Fibroblast of skin of left biceps (primary cell): ENCODE results near the gene SMAP2.

ENCODE experiments used
- DNase-seq, 2 experiments: peaks; one replicate each; pipeline ENCODE4 v3.0.0-alpha.2; 2013; ENCODE audit warnings: low read depth in 2 of 2

SMAP2 gene

DNA sequence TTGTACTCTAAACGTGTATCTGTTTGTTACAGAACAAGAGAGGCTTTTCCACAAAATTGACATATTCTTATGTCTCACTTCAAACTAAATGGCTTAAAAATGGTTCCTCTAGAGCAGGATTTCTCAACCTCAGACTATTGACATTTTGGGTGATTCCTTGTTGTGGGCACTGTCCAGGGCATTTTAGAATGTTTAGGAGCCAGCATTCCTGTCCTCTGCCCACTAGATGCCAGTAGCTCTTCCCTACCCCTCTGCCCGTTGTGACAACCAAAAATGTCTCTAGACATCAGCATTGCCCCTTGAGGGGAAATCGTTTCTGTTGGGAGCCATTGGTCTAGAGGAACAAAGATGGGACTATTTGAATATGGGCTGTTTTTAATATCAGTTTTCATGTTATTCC, 17.3 kb downstream of the SMAP2 start:
- DNase-seq = no peak

DNA sequence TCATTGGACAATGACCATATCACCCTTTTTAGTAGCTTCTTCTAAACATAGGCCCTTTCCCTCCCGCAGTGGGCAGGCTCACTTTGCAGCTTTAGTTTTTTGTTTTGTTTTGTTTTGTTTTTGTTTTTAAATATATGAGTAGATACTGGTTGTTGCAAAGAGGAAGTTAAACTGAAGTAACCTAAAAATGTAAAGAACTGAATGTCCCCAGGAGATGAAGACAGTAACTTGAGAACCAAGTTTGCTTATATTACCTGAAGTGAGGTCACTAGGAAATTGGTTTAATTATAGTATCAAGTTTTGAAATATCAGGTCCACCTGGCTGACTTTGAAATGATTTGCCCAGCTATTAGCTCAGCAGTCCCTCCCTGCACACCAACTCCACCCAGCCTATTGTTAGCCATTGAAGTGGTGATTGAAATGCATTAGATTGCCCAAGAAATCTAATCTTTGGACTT, 18.2 kb downstream of the SMAP2 start:
- no peak for DNase-seq

DNA sequence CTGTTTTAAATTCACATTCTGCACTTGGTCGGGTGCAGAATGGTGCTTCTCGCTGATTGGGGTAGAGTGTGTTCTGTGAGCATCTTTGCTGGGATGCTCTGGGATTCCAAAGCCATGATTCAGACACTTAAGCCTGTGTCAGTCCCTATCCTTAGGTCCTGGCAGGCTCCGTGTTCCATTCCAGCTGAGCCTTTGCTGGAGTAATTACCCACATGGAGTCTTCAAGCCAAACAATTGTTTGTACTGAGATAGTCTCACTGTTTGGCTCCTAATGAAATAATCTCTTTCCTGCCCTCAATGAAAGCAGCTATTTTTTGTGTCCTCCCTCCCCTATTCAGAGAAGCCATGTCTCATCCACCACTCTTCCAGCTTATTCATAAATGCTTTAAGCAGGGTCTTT, 18.7 kb downstream of the SMAP2 start:
- peak in 1 of 2 experiments; percentile 72 for DNase-seq

DNA sequence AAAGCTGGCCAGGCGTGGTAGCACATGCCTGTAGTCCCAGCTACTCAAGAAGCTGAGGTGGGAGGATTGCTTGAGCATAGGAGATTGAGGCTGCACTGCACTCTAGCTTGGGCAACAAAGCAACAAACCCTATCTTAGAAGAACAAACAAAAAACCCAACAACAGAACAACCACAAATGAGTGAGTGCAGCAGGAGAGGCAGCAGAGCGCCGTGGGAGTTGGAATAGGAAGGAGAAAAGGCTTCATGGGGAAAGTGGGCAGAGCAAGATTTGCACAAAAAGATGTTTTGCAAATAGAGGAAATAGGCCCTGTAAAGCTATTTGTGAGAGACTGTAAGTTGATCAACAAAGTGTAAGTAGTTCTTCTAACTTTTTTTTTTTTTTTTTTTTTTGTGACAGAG, 19.6 kb downstream of the SMAP2 start:
- DNase-seq = no peak

DNA sequence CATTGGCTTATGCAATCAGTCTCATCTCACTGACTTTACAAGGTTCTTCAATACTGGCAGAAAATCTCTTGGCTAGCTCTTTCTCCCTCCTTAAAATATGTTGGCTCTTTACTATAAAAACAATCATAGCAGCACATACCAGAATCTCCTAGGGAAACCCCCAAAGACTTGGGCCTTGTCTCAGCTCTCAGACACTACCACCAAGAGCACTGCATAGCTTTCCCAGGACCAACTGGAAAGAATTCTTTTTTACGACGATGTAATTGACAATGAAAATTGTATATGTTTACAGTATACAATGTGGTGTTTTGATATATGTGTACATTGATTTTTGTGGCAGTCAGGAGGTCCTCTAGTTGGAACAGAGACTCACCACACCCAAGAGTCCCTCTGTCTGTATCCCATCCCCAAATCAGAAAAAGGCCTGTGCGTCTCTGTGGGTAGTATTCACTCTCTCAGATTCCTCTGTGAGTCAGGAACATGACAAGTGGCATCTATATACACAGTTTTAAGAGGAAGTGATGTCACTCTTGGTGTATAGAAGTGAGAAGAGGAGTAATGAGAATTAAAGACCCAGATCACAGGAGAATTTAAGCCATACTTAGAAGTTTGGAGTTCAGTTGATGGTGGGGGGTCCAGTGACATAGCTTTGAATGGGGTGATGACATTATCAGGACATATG, 21.1 kb downstream of the SMAP2 start:
- no peak for DNase-seq

DNA sequence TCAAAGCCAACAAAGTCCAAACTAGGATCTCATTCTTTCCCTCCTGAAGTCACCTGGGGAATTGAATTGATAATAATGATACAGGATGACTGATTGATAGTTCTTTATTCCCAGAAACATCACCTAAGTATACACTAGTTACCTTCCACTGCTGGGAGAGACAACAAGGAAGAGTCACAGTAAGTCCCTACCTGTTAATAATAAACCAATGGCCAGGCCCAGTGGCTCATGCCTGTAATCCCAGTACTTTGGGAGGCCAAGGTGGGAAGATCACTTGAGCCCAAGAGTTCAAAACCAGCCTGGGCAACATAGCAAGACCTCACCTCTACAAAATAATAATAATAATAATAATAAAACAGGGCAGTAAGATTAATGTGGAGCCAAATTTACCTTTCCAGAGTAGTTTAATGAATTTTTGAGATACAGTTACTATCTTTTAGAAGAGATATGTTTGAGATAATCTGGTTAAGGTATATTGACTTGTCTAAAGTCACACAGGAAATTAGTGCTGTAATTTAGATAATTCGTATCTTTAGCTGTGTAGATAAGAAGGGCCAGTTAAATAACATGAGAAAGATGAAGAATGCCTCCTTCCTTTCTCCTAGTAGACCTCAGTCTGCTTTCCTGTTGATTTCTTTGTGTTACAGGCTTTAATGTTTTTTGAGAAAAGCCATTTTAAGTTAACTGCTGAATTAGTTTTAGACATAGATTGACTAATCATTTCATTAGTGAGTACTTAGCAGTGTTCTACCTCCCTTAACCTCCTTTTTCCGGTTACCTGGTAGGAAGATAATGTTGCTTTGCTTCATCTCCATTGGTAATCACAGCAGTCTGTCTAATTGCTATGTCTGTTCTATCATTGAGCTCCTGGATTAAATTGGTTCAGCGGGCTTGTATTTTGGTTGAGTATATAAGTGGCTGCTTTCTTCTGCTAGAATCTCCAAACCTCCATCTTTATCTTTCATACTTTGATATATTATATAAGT, 22.0 kb downstream of the SMAP2 start:
- no peak for DNase-seq

DNA sequence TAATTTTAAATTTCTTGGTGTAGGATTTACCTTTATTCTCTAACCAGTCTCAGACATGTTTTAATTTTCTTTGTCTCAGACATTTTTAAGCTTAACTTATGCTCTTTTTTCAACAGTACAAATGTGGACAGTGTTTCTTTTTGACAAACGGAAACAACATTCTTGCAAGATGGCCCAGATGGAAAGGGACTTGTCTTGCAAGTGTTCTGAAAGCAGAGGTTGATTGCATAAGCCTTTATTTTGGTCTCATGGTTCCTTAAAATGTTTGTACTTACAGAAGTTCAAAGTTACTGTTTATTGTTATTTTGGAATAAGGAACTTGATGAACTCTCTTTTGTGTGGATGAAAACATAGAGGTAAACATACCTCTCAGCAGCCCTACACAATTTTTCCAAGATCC, 22.9 kb downstream of the SMAP2 start:
- DNase-seq = no peak

DNA sequence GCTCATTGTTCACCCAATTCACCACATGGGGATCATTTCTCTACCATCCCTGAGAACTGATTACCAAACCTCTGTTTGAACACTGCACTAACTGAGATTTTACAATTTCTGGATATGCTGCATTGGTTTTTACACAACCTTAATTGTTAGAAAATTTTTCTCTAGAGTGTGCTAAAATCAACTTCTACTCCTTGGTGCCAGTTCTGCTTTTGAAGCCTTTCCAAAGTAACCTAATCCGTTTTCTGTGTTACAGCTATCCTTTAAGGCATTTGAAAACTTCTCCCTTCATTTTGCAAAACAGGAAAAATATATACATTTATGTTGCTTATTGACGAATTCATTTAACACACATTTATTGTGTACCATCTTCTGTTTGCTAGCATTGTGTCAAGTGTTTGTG, 23.7 kb downstream of the SMAP2 start:
- DNase-seq = no peak

DNA sequence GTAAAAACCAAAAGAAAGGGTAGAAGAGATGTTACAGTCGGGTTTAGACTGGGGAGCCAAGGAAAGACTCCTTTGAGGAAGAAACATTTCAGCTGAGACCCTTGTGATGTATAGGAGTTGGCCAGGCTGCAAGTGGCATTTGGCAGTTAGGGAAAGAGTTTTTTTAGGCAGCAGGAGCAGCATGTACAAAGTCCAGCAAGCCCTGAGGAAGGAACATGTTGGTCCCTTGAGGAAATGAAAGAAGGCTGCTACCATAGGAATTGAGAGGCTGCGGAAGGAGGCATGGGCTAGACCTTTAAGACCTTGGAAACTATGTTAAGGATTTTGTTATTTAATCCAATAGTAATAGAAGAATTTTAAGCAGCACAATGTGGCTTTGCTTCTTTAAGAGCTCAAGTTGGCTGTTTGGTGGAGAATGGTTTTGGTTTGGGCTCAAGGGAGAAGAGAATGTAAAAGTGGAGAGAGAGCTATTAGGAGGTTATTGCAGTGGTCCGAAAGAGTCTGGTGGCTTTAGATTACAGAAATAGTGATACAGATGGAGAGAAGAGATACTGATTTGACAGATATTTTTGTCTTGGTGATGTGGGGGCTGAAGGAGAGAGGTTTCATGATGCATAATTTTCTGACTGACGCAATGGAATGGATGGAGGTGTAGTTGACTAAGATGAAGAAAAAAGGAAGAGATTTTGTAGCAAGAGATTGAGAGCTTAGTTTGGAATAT, 26.6 kb downstream of the SMAP2 start:
- DNase-seq = no peak

DNA sequence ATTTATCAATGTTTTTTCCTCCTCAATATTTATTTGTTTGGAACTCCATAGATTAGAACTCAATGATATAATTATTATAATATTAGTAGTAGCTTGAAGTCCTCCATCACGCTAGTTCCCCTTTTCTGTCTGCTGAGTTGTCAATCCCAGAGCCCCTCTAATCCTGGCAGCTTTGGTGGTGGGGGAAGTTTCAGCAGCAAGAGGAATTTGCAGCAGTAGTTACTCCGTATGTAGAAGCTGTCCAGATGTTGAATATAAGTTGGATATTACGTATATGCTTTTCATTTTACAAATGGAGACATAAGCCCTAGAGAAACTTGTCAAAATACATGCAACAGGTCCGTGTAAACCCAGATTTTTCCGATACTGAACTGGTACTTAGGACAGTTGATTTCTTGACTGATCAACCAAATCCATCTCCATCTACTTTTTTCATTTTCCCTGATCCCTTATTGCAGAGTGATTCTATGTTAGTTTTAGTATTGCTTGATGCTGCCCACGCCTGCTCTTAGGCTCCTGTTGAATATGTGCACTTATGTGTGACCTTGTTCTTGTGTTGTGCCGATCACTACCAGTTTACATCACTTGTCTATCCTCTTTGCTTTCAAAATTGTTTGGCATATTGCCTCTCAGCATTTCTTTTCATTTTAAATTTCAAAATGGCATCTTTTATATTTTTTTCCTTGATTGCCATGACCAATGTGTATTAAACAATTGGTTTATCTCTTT, 28.1 kb downstream of the SMAP2 start:
- DNase-seq = no peak

DNA sequence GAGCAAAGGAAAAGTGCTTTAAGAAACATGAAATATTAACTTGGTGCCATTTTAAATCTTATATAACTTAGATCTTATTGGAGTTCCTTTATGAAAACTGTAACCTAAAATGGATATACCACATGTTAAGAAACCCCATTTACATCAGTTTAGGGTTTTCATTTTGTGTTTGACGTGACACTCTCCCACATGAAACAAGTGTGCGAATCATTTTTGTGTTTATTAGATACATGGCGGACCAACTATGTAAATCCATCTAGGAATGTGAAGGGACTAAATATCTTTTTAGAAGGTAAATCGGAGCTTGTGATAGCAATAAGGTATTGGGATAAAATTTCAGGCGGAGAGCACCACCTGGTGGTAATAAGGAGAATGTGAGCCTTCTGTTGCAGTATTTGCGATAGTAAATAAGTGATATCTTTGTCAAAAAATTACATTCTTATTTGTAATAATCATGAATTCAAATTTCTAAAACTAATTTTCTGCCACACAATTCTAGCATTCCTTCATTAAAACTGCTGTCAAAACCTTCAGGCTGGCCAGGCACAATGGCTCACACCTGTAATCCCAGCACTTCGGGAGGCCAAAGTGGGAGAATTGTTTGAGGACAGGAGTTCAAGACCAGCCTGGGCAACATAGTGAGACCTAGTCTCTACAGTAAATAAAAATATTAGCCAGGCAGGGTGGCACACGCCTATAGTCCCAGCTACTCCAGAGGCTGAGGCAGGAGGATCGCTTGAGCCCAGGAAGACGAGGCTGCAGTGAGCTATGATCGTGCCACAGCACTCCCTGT, 31.3 kb downstream of the SMAP2 start:
- no peak for DNase-seq

DNA sequence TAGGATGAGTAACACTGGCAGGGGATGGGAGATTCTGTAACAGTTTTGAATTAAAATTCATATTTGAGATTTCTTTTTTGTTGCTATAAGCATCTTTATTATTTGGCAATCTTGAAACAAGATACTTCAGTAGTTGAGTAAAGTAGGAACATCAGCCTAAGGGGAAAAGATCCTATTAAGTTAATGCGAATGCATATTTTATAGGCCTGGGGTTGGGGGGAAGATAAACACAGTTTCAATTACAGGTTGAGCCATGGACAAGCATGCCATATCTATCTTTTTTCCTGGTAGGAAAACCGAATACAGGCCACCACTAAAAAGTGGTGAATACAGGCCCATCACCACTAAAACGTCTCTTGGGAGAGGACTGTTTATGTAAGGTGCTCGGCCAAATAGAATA, 32.3 kb downstream of the SMAP2 start:
- no peak for DNase-seq

DNA sequence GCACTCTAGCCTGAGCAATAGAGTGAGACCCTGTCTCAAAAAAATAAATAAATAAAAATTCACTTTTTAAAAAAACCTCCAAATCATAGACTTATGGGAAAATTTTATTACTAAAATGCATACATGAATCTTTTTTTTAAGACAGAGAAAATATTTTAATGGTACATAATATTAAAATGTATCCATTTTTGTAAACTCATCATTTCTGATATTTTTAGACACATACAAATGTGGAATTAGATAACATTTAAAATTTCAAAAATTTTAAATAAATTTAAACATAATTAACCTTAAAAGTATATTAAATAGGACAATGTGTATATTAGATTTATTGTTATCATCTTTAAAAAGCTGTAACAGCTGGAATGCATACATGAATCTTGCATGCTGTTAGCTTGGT, 33.9 kb downstream of the SMAP2 start:
- DNase-seq = no peak

DNA sequence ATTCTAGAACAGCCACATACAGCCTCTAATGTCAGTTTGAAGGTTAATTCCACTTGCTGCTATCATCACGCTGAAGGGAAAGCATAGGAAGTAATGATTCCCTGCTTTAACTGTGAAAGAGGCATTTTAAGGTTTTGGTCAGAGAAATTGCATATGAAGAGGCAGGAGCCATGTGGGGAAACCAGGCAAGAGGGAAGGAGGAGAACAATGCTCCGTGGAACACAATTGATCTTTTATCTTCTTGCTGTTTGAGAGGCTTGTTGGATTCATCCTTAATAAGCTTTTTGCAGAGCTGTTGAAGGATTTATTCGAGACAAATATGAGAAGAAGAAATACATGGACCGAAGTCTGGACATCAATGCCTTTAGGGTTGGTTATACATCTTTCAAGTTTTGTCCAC, 35.9 kb downstream of the SMAP2 start:
- no peak for DNase-seq

DNA sequence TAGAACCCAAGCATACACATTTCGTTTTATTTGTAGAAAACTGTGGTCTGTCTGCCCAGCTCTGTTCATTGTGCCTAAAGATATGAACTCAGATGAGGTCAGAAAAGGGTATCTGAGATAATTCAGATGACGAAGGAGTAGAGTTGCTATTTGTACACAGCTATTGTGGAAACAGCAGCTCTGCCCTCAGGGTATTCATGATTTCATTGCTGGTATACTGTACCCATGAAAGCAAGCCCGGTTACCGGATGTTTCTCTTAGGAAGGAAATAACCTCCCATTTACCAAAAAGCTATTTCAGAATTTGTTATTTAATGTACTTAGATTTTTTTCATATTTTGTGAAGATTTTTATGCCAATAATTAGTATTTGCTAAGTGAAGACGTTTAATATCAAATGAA, 37.8 kb downstream of the SMAP2 start:
- no peak for DNase-seq

DNA sequence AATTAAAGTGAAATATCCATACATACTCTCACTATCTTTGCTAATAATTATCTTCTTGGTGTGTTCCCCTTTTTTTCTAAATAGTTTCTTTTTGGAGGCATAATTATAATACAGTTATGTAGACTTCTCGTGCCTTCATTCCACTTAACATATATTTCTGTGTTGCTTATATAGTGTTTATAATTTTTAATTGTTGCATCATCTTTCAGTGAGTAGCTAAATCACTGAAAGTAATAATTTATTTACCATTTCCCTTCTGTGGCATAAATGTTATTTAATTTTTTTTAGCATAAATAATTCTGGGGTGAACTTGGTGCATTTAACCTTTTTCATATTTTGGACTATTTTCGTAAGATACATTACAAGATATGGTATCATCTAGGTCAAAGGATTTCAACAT, 38.3 kb downstream of the SMAP2 start:
- DNase-seq = no peak

DNA sequence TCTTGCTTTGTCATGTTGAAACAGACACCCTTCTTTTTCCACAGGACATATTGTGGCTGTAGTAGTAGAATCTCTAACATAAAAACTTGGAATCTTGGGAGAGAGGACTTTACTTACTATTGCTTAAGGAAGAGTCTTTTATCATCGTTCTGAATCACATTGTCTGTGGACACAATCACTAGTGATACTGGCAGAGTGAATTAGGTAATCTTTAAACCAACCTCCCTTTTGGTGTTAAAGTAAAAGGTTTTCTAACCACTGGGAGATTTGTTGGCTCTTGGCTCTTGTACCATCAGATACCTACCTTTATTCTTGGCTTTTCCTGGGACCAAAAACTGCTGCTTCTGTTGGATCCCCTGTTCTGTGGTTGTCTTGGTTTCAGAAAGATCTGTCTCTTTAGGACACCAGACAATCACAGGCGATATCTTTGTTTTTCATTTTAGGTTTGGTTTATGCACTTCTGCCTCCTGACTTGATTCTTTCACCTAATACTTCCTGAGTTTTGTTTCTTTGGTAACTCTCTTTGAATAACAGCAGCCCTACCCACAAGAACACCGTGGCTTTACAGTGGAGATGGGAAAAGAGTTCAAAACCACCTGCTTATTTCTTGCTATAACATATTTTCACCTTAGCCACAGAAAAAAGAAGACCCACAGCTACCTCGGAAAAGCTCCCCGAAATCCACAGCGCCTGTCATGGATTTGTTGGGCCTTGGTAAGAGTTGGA, 40.2 kb downstream of the SMAP2 start:
- DNase-seq = no peak

DNA sequence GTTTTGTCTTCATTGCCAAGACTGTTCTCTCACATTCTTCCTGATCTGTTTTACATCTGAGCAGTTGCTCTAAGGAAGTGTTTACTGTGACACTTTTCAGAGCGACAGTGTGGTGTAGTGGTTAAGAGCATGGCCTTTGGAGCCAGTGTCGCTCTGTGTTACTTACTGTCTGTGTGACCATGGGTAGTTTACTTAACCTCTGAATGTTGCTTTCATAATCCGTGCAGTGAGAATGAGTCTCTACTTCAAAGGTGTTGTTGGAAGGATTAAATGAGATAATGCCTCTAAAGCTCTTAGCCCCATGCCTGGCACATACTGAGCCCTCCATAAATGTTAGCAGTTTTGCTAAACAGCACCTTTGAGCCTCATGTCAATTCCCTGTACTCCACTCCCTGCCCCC, 40.8 kb downstream of the SMAP2 start:
- no peak for DNase-seq

DNA sequence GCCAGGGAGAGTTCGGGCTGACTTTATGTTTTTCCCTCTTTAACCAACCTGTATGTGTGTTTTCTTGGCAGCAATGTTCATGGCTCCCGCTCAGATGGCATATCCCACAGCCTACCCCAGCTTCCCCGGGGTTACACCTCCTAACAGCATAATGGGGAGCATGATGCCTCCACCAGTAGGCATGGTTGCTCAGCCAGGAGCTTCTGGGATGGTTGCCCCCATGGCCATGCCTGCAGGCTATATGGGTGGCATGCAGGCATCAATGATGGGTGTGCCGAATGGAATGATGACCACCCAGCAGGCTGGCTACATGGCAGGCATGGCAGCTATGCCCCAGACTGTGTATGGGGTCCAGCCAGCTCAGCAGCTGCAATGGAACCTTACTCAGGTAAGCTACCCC, 43.2 kb downstream of the SMAP2 start:
- DNase-seq = no peak
